Inflammatory macrophage treated with lipopolysaccharide for 4 hours (primary cell): ENCODE results near the gene OR3A3.
"Not testable (repeated sequence)": the region's sequence is repeated elsewhere in the genome, so short reads cannot be mapped to it uniquely, and the experiment has no call there.

Experiments used
- DNase-seq: peaks from one replicate; pipeline ENCODE4 v3.0.0-alpha.2; 2020

OR3A3 gene

GRCh38 chr17:3411070-3411469 is at the start of gene OR3A3:
OR3A3 (plus strand) TSS chr17:3411370.
- no peak for DNase-seq

- DNase-seq, result not testable (repeated sequence)
Measured at GRCh38 chr17:3371167-3371566, 40.0 kb upstream of the OR3A3 start.

GRCh38 chr17:3378321-3378720 is 32.8 kb upstream of the OR3A3 start:
- DNase-seq, result no peak

- no peak for DNase-seq
Measured at GRCh38 chr17:3381957-3382356, 29.2 kb upstream of the OR3A3 start.

- DNase-seq, result no peak
Measured at GRCh38 chr17:3385869-3386816, 25.0 kb upstream of the OR3A3 start, which contains the start of gene OR3A2. OR3A2 (minus strand) TSS chr17:3386308.

GRCh38 chr17:3389791-3390190 is 21.4 kb upstream of the OR3A3 start:
- DNase-seq, result no peak

GRCh38 chr17:3397801-3398200 is 13.4 kb upstream of the OR3A3 start:
- not testable (repeated sequence) for DNase-seq

GRCh38 chr17:3398310-3398709 is 12.9 kb upstream of the OR3A3 start, which contains the start of gene OR1E1:
OR1E1 (minus strand) TSS chr17:3398410; CDS start chr17:3398410, 0 bp downstream.
- DNase-seq, result no peak

- DNase-seq, result no peak
Measured at GRCh38 chr17:3400055-3400454, 11.1 kb upstream of the OR3A3 start.

GRCh38 chr17:3401786-3402185 is 9.4 kb upstream of the OR3A3 start:
- DNase-seq, result no peak

GRCh38 chr17:3403856-3404255 is 7.3 kb upstream of the OR3A3 start:
- DNase-seq, result not testable (repeated sequence)

- DNase-seq, result not testable (repeated sequence)
Measured at GRCh38 chr17:3412216-3412615, 1.0 kb downstream of the OR3A3 start.

GRCh38 chr17:3415610-3416009 is 4.4 kb downstream of the OR3A3 start:
- DNase-seq, result no peak

- DNase-seq, result no peak
Measured at GRCh38 chr17:3418222-3418621, 7.1 kb downstream of the OR3A3 start.

GRCh38 chr17:3433215-3433614 is 22.0 kb downstream of the OR3A3 start:
- peak; percentile 20 for DNase-seq

GRCh38 chr17:3433741-3434140 is 22.6 kb downstream of the OR3A3 start, which contains the start of gene OR1E2:
OR1E2 (minus strand) TSS chr17:3433841; CDS start chr17:3433841, 0 bp downstream.
- no peak for DNase-seq

GRCh38 chr17:3438368-3438767 is 27.2 kb downstream of the OR3A3 start:
- no peak for DNase-seq

GRCh38 chr17:3440451-3440850 is 29.3 kb downstream of the OR3A3 start:
- no peak for DNase-seq

- peak; percentile 35 for DNase-seq
Measured at GRCh38 chr17:3447625-3448024, 36.5 kb downstream of the OR3A3 start.

- no peak for DNase-seq
Measured at GRCh38 chr17:3448059-3448665, 37.0 kb downstream of the OR3A3 start.

GRCh38 chr17:3466355-3466754 is 55.2 kb downstream of the OR3A3 start:
- not testable (repeated sequence) for DNase-seq

- DNase-seq, result no peak
Measured at GRCh38 chr17:3469529-3469928, 58.4 kb downstream of the OR3A3 start.

GRCh38 chr17:3471599-3471998 is 60.4 kb downstream of the OR3A3 start, which contains the start of gene SPATA22:
SPATA22 (minus strand) TSS chr17:3471819; CDS start chr17:3469325, 2,494 bp downstream.
- no peak for DNase-seq

GRCh38 chr17:3472137-3472536 is 61.0 kb downstream of the OR3A3 start:
- DNase-seq, result no peak
